ENCODE measurements around the gene LEKR1. TPM values are rescaled to one million over a fixed set of nuclear protein-coding genes. Genes with fewer than 3 reads are reported as not detected.
A peak's percentile ranks its signal among the peaks of the same experiment; 100 is the strongest.

The LEKR1 gene
- total and polyA plus RNA-seq, 2 donors = 1.0 to 1.7 TPM

DNA sequence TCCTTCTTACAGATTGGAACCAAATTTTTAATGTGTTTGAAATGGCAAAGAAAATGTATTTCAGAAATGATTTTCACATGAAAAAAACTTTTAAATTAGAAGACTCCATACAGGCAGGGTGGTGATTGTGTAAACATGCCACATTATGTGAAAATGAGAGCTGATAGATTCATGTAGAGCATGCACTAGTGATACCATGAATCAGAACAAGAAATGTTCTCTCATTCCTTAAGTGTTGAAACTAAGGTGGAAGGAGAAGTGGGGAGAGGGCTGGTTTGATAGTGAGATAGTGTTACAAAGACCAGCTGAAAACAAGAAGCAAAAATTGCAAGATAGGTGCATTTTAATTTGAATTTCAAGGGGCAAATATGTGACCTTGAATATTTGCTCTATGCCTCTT, 233.5 kb downstream of the LEKR1 start:
- no peaks in the 10 kb centered on the region for H3K9me3 ChIP-seq (ENCODE audit: control insufficient read depth in 2 of 2, insufficient read depth in 1 of 2, low read length in 1 of 2)
- DNase-seq (ENCODE audit: low read depth in 6 of 9, low spot score in 9 of 9) = no peak
- no peak overlapping the region for H3K4me3 ChIP-seq (ENCODE audit: low read length in 2 of 2)
- H3K4me1 ChIP-seq (ENCODE audit: control insufficient read depth in 2 of 2, insufficient read depth in 2 of 2, low read length in 2 of 2) = peaks cover 0 to 4% of the 10 kb centered on the region in 2 donors
- no peaks in the 10 kb centered on the region for H3K27me3 ChIP-seq (ENCODE audit: control insufficient read depth in 2 of 2, insufficient read depth in 1 of 2, low read length in 1 of 2)
- no peaks in the 10 kb centered on the region for H3K36me3 ChIP-seq (ENCODE audit: control insufficient read depth in 2 of 2, insufficient read depth in 2 of 2, low read length in 1 of 2)
- H3K27ac ChIP-seq (ENCODE audit: low read depth in 1 of 2, low read length in 1 of 2) = no peak overlapping the region

DNA sequence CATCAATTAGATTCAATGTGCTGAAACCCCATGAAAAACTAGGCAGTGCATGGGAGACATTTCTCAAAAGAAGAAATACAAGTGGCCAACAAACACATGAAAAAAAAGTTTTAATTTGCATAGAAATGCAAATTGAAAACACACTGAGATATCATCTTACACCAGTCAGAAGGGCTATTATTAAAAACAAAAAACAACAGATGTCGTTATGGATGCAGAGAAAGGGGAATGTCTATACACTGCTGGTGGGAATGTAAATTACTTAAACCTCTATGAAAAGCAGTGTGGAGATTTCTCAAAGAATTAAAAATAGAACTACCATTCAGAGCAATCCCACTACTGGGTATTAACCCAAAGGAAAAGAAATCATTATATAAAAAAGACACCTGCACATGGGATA, 235.1 kb downstream of the LEKR1 start:
- no peak for DNase-seq (ENCODE audit: low read depth in 6 of 9, low spot score in 9 of 9)
- no peak overlapping the region for H3K4me3 ChIP-seq (ENCODE audit: low read length in 2 of 2)
- H3K27ac ChIP-seq (ENCODE audit: low read depth in 1 of 2, low read length in 1 of 2) = no peak overlapping the region
- H3K9me3 ChIP-seq (ENCODE audit: control insufficient read depth in 2 of 2, insufficient read depth in 1 of 2, low read length in 1 of 2) = no peaks in the 10 kb centered on the region
- no peaks in the 10 kb centered on the region for H3K27me3 ChIP-seq (ENCODE audit: control insufficient read depth in 2 of 2, insufficient read depth in 1 of 2, low read length in 1 of 2)
- H3K36me3 ChIP-seq (ENCODE audit: control insufficient read depth in 2 of 2, insufficient read depth in 2 of 2, low read length in 1 of 2) = no peaks in the 10 kb centered on the region
- H3K4me1 ChIP-seq (ENCODE audit: control insufficient read depth in 2 of 2, insufficient read depth in 2 of 2, low read length in 2 of 2) = peaks cover 3 to 13% of the 10 kb centered on the region in 2 donors
- 97% methylated on average over 1 of the region's 1 CpG for WGBS

DNA sequence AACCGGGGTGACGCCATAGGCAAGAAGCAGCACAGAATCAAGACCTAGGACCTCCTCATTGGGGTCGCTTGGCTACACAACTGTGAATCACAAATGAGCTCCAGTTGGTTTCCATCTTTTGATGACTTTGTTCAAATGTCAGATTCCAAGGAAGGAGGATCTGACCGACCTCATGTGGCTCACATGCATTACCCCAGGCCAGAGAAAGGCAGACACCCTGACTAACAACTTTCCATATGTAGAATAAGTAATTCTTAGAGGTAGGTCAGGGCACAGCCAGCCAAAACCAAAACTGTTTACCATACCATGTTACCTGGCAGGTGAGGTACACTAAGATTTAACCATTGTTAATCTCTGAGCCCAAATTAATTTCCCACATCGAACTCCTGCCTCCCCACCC, 237.3 kb downstream of the LEKR1 start:
- H3K27ac ChIP-seq (ENCODE audit: low read depth in 1 of 2, low read length in 1 of 2) = no peak overlapping the region
- no peak overlapping the region for H3K4me3 ChIP-seq (ENCODE audit: low read length in 2 of 2)
- H3K9me3 ChIP-seq (ENCODE audit: control insufficient read depth in 2 of 2, insufficient read depth in 1 of 2, low read length in 1 of 2) = no peaks in the 10 kb centered on the region
- no peaks in the 10 kb centered on the region for H3K27me3 ChIP-seq (ENCODE audit: control insufficient read depth in 2 of 2, insufficient read depth in 1 of 2, low read length in 1 of 2)
- no peak for DNase-seq (ENCODE audit: low read depth in 6 of 9, low spot score in 9 of 9)
- H3K4me1 ChIP-seq (ENCODE audit: control insufficient read depth in 2 of 2, insufficient read depth in 2 of 2, low read length in 2 of 2) = peaks cover 21 to 35% of the 10 kb centered on the region in 2 donors
- H3K36me3 ChIP-seq (ENCODE audit: control insufficient read depth in 2 of 2, insufficient read depth in 2 of 2, low read length in 1 of 2) = no peaks in the 10 kb centered on the region
- 93% methylated on average over 5 of the region's 5 CpGs for WGBS

DNA sequence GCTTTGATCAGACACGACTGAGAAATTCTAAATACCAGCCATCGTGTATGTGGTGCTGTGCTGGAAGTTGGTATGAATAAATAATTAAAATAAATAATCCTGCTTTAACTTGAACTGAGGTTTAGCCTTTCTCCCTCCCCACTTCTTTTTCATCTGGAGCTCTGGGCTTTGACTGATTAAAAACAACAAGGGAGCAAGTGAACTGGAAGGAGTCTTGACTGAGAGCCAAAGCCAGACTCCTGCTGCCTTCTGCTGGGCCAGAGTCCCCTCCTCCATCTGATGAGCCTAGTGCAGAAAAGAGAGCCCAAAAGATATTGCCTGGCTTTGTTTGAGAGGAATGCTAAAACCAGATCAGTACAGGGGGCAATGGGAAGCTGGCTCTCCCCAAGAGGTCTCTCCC, 237.8 kb downstream of the LEKR1 start:
- H3K4me3 ChIP-seq (ENCODE audit: low read length in 2 of 2) = no peak overlapping the region
- no peak overlapping the region for H3K27ac ChIP-seq (ENCODE audit: low read depth in 1 of 2, low read length in 1 of 2)
- H3K36me3 ChIP-seq (ENCODE audit: control insufficient read depth in 2 of 2, insufficient read depth in 2 of 2, low read length in 1 of 2) = no peaks in the 10 kb centered on the region
- no peaks in the 10 kb centered on the region for H3K27me3 ChIP-seq (ENCODE audit: control insufficient read depth in 2 of 2, insufficient read depth in 1 of 2, low read length in 1 of 2)
- 96% methylated on average over 2 of the region's 2 CpGs for WGBS
- H3K9me3 ChIP-seq (ENCODE audit: control insufficient read depth in 2 of 2, insufficient read depth in 1 of 2, low read length in 1 of 2) = no peaks in the 10 kb centered on the region
- no peak for DNase-seq (ENCODE audit: low read depth in 6 of 9, low spot score in 9 of 9)
- peaks cover 22 to 40% of the 10 kb centered on the region in 2 donors for H3K4me1 ChIP-seq (ENCODE audit: control insufficient read depth in 2 of 2, insufficient read depth in 2 of 2, low read length in 2 of 2)

DNA sequence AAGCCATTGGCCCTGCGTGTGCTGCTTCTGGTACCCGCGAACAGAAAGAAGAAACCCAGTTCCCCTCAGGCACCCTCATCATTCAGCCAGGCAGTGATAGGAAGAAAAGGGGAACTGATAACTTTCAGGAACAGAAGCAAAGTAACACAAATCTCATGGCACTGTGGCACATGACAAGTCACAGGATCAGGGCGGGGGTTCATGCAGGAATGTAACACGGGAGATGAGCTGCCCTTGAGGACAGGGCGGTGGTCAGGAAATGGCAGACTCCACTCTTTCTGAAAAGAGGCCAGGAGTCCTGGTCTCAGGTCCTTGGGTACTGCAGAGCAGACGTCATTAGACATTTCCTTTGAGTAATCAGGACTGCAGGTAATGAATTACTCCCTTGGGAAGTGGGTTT, 238.2 kb downstream of the LEKR1 start:
- no peaks in the 10 kb centered on the region for H3K27me3 ChIP-seq (ENCODE audit: control insufficient read depth in 2 of 2, insufficient read depth in 1 of 2, low read length in 1 of 2)
- H3K9me3 ChIP-seq (ENCODE audit: control insufficient read depth in 2 of 2, insufficient read depth in 1 of 2, low read length in 1 of 2) = no peaks in the 10 kb centered on the region
- H3K4me3 ChIP-seq (ENCODE audit: low read length in 2 of 2) = no peak overlapping the region
- peaks cover 22 to 43% of the 10 kb centered on the region in 2 donors for H3K4me1 ChIP-seq (ENCODE audit: control insufficient read depth in 2 of 2, insufficient read depth in 2 of 2, low read length in 2 of 2)
- WGBS = 67% methylated on average over 7 of the region's 7 CpGs
- no peaks in the 10 kb centered on the region for H3K36me3 ChIP-seq (ENCODE audit: control insufficient read depth in 2 of 2, insufficient read depth in 2 of 2, low read length in 1 of 2)
- no peak for DNase-seq (ENCODE audit: low read depth in 6 of 9, low spot score in 9 of 9)
- no peak overlapping the region for H3K27ac ChIP-seq (ENCODE audit: low read depth in 1 of 2, low read length in 1 of 2)

DNA sequence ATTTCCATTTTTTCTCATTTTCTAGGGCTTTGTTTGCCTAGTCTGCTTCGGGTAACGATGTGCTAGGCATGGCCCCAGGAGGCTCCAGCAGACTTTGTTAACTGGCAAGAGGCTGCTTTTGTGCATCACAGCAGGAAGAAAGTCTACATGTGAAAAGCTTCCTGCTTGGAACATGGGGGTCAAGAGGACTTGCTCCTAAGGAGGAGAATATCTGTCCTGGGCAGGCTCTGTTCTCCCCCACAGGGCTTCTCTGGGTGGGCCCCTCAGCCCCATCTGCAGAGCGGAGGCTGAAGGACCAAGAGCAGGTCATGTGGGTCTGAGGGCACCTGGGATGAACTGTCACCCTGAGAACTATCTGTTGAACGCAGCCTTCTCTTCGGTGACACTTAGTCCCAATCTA, 239.0 kb downstream of the LEKR1 start:
- Histone ChIP-seq H3K27me3 (ENCODE audit: control insufficient read depth in 2 of 2, insufficient read depth in 1 of 2, low read length in 1 of 2) (no peaks in the 10 kb centered on the region), H3K27ac (ENCODE audit: low read depth in 1 of 2, low read length in 1 of 2) (no peak overlapping the region), H3K9me3 (ENCODE audit: control insufficient read depth in 2 of 2, insufficient read depth in 1 of 2, low read length in 1 of 2) (no peaks in the 10 kb centered on the region), H3K4me3 (ENCODE audit: low read length in 2 of 2) (no peak overlapping the region), H3K4me1 (ENCODE audit: control insufficient read depth in 2 of 2, insufficient read depth in 2 of 2, low read length in 2 of 2) (peaks cover 22 to 46% of the 10 kb centered on the region in 2 donors), H3K36me3 (ENCODE audit: control insufficient read depth in 2 of 2, insufficient read depth in 2 of 2, low read length in 1 of 2) (no peaks in the 10 kb centered on the region)
- DNase-seq (ENCODE audit: low read depth in 6 of 9, low spot score in 9 of 9) = no peak
- WGBS = 99% methylated on average over 5 of the region's 5 CpGs

DNA sequence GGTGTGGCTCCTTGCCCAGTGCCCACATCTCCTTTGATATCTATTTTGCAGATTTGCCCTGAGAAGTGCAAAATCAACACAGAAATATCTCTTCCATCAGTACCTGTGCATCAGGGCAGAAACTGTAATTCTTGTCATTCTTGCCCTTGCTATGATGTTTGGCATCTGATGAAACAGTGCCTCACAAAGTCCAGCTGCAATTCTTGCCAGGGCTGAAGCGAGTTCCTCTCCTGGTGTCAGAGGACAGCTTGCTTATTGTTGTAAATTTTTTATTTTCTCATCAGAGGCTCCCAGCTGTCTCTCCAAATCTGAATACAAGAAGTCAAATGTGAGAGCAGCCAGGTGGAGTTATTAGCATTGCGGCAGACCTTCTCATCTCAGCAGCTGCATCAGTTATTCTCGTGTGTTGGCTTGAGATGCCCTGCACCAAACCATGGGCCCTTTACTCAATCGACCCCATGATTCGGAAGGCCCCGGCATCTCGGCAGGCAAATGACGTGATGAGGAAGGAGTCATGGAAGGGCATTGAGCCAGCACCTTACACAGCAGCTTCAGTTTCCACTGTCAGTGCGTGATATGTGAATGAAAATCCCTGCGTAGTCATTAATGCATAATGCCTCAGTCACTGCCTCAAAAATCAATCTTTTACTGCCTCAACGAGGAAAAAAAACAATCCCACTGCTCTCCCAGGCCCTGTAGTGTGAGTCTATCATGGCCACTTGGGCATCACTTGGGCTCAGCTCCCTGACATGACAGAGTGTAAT, 240.4 kb downstream of the LEKR1 start:
- Histone ChIP-seq H3K4me3 (ENCODE audit: low read length in 2 of 2) (no peak overlapping the region), H3K27me3 (ENCODE audit: control insufficient read depth in 2 of 2, insufficient read depth in 1 of 2, low read length in 1 of 2) (no peaks in the 10 kb centered on the region), H3K4me1 (ENCODE audit: control insufficient read depth in 2 of 2, insufficient read depth in 2 of 2, low read length in 2 of 2) (peaks cover 22 to 51% of the 10 kb centered on the region in 2 donors), H3K27ac (ENCODE audit: low read depth in 1 of 2, low read length in 1 of 2) (peak overlapping the region; percentile 69 to 78), H3K36me3 (ENCODE audit: control insufficient read depth in 2 of 2, insufficient read depth in 2 of 2, low read length in 1 of 2) (no peaks in the 10 kb centered on the region), H3K9me3 (ENCODE audit: control insufficient read depth in 2 of 2, insufficient read depth in 1 of 2, low read length in 1 of 2) (no peaks in the 10 kb centered on the region)
- no peak for DNase-seq (ENCODE audit: low read depth in 6 of 9, low spot score in 9 of 9)
- 88% methylated on average over 11 of the region's 11 CpGs for WGBS

DNA sequence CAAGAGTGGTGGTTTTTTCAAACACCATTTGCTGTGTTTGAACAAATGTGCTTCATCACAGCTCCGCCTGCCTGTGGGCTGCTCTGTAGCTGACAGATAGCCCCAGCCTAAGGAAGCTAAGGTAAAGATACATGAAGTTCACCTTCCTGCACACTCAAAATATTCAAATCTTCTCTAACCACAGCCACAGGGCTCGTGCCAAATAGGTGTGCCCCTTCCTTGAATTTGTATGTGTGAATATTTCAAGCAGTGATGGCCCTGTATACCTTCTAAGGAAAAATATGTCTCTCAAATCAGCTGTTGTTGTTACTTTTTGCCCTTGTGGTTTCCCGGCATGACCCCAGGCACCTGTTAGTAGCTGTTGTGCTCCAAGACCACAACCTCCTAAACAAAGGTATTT, 241.0 kb downstream of the LEKR1 start:
- Histone ChIP-seq H3K27ac (ENCODE audit: low read depth in 1 of 2, low read length in 1 of 2) (peak overlapping the region; percentile 69 to 78), H3K36me3 (ENCODE audit: control insufficient read depth in 2 of 2, insufficient read depth in 2 of 2, low read length in 1 of 2) (no peaks in the 10 kb centered on the region), H3K4me3 (ENCODE audit: low read length in 2 of 2) (no peak overlapping the region), H3K4me1 (ENCODE audit: control insufficient read depth in 2 of 2, insufficient read depth in 2 of 2, low read length in 2 of 2) (peaks cover 22 to 51% of the 10 kb centered on the region in 2 donors), H3K9me3 (ENCODE audit: control insufficient read depth in 2 of 2, insufficient read depth in 1 of 2, low read length in 1 of 2) (no peaks in the 10 kb centered on the region), H3K27me3 (ENCODE audit: control insufficient read depth in 2 of 2, insufficient read depth in 1 of 2, low read length in 1 of 2) (no peaks in the 10 kb centered on the region)
- 8% methylated on average over 3 of the region's 3 CpGs for WGBS
- peak in 8 of 9 donors; percentile 29 to 80 (median 46) for DNase-seq (ENCODE audit: low read depth in 6 of 9, low spot score in 9 of 9)

DNA sequence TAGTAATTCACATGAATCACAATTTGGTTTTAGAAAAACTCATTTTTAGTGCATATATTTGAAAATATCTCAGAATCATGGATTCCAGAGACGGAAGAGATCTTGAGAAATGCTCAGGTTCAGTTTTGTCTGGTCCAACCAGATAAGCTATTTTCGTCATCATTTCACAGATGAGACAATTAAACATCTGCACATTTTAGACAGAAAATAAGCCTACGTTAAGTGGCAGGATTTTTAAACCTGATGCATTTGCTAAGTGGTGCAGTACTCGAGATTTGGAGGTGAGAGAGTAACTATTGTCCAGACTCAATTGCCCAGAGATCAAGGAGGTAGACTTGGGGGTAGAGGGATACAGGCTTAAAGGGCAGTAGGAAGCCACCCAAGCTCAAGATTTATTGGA, 243.3 kb downstream of the LEKR1 start:
- DNase-seq (ENCODE audit: low read depth in 6 of 9, low spot score in 9 of 9) = no peak
- Histone ChIP-seq H3K27ac (ENCODE audit: low read depth in 1 of 2, low read length in 1 of 2) (no peak overlapping the region), H3K27me3 (ENCODE audit: control insufficient read depth in 2 of 2, insufficient read depth in 1 of 2, low read length in 1 of 2) (no peaks in the 10 kb centered on the region), H3K4me3 (ENCODE audit: low read length in 2 of 2) (no peak overlapping the region), H3K4me1 (ENCODE audit: control insufficient read depth in 2 of 2, insufficient read depth in 2 of 2, low read length in 2 of 2) (peaks cover 22 to 47% of the 10 kb centered on the region in 2 donors), H3K36me3 (ENCODE audit: control insufficient read depth in 2 of 2, insufficient read depth in 2 of 2, low read length in 1 of 2) (no peaks in the 10 kb centered on the region), H3K9me3 (ENCODE audit: control insufficient read depth in 2 of 2, insufficient read depth in 1 of 2, low read length in 1 of 2) (no peaks in the 10 kb centered on the region)
- 97% methylated on average over 4 of the region's 4 CpGs for WGBS

Data from thymus (tissue), 11 donors.